ENCODE results near the gene CD244.
A peak's percentile ranks its signal among the peaks of the same experiment; 100 is the strongest.
"Not testable (repeated sequence)": the region's sequence is repeated elsewhere in the genome, so short reads cannot be mapped to it uniquely, and the experiment has no call there.

The CD244 gene

GRCh38 chr1:160862203-160863060 lies at the start of gene CD244:
TSS of gene CD244 (minus strand) at chr1:160862887. CDS start at chr1:160862677, 210 bp downstream.
- DNase-seq: peak; percentile 91

GRCh38 chr1:160911925-160912324 lies 49.2 kb upstream of the CD244 start:
- no peak for DNase-seq

GRCh38 chr1:160911441-160911840 lies 48.8 kb upstream of the CD244 start:
- no peak for DNase-seq

- no peak for DNase-seq
Measured at GRCh38 chr1:160910170-160910750, 47.6 kb upstream of the CD244 start.

- no peak for DNase-seq
Measured at GRCh38 chr1:160907976-160908375, 45.3 kb upstream of the CD244 start.

- DNase-seq: no peak
Measured at GRCh38 chr1:160905617-160905989, 42.9 kb upstream of the CD244 start.

GRCh38 chr1:160904783-160905616 lies 42.3 kb upstream of the CD244 start:
- DNase-seq: no peak

- DNase-seq: not testable (repeated sequence)
Measured at GRCh38 chr1:160902251-160902650, 39.6 kb upstream of the CD244 start.

- DNase-seq: no peak
Measured at GRCh38 chr1:160901768-160902167, 39.1 kb upstream of the CD244 start.

GRCh38 chr1:160900683-160901082 lies 38.0 kb upstream of the CD244 start:
- not testable (repeated sequence) for DNase-seq

- DNase-seq: not testable (repeated sequence)
Measured at GRCh38 chr1:160894368-160895135, 31.9 kb upstream of the CD244 start.

- no peak for DNase-seq
Measured at GRCh38 chr1:160891474-160891873, 28.8 kb upstream of the CD244 start.

- no peak for DNase-seq
Measured at GRCh38 chr1:160888926-160889325, 26.2 kb upstream of the CD244 start.

- no peak for DNase-seq
Measured at GRCh38 chr1:160887071-160887470, 24.4 kb upstream of the CD244 start.

GRCh38 chr1:160885042-160885441 lies 22.4 kb upstream of the CD244 start, which contains the start of gene ITLN1:
TSS of gene ITLN1 (minus strand) at chr1:160885180. CDS start at chr1:160884877, 303 bp downstream.
- DNase-seq: no peak

GRCh38 chr1:160884579-160884978 lies 21.9 kb upstream of the CD244 start:
- DNase-seq: no peak

- DNase-seq: no peak
Measured at GRCh38 chr1:160883581-160884513, 21.2 kb upstream of the CD244 start.

GRCh38 chr1:160882582-160882981 lies 19.9 kb upstream of the CD244 start:
- DNase-seq: peak; percentile 39

- DNase-seq: peak; percentile 21
Measured at GRCh38 chr1:160881264-160881663, 18.6 kb upstream of the CD244 start.

GRCh38 chr1:160880216-160880615 lies 17.5 kb upstream of the CD244 start:
- DNase-seq: peak; percentile 51

- DNase-seq: no peak
Measured at GRCh38 chr1:160879056-160879455, 16.4 kb upstream of the CD244 start.
